GM12878 (cell line): ENCODE data around the gene PNPLA8. TPM values are rescaled to one million over a fixed set of nuclear protein-coding genes. Genes with fewer than 3 reads are reported as not detected.

Source experiments
- ATAC-seq: fragments of 200-7000 bp; cut with Tn5 transposase; 3 replicates; pipeline ENCODE4 v1.9.1; 2020; ENCODE audit warnings: mild to moderate bottlenecking, moderate library complexity
- BruUV-seq: library from RNA; stranded (reverse); fragments of 400-500 nt; replicated peaks from 2 replicates; lab custom pipeline; 2021; lab: Mats Ljungman, UMichigan
- CTCF ChIA-PET: fragments of 300-600 bp; sonication (Branson Sonifier 250); formaldehyde crosslinking; extraction: SDS; loops from one replicate; lab custom pipeline; 2021; ENCODE audit warnings: inconsistent platforms; lab: Yijun Ruan, JAX
- POLR2A ChIA-PET: fragments of 350-600 bp; formaldehyde crosslinking; extraction: SDS; loops from one replicate; lab custom pipeline; 2021; ENCODE audit warnings: inconsistent platforms; lab: Charles Lee
- RAD21 ChIA-PET: fragments of 300-600 bp; sonication (Branson Sonifier 250); formaldehyde crosslinking; loops from one replicate; lab custom pipeline; 2023; ENCODE audit warnings: antibody characterized with exemption; ENCODE audit not compliant: unreplicated experiment; lab: Charles Lee
- SMC1A ChIA-PET: fragments of 300-600 bp; sonication (Branson Sonifier 250); formaldehyde crosslinking; loops from one replicate; lab custom pipeline; 2023; ENCODE audit not compliant: unreplicated experiment, uncharacterized antibody; lab: Charles Lee
- DNase-seq: peaks from one replicate; pipeline ENCODE4 v3.0.0-alpha.2; 2011; ENCODE audit warnings: low read depth, low spot score
- FAIRE-seq: peaks from 3 replicates; lab custom pipeline; 2011; peaks lifted over from hg19 to GRCh38; lab: Jason Lieb, UNC
- H2AFZ ChIP-seq: 2 replicates; pipeline ENCODE4 v1.6.0; 2011; ENCODE audit warnings: low read depth, low read length, control low read depth; ENCODE audit not compliant: control insufficient read depth
- H3K27ac ChIP-seq: 2 replicates; pipeline ENCODE4 v1.5.1; 2011; ENCODE audit warnings: control low read depth; ENCODE audit not compliant: control insufficient read depth, insufficient read depth
- H3K27me3 ChIP-seq, 2 experiments: replicated peaks in 1 of 2; 2 replicates each; pipeline versions ENCODE4 v1.6.0 to v1.6.1; 2011; ENCODE audit warnings: low read length in 1 of 2; ENCODE audit not compliant: control insufficient read depth in 2 of 2, insufficient read depth in 2 of 2
- H3K36me3 ChIP-seq, 2 experiments: 2 replicates each; pipeline ENCODE4 v1.5.1; 2011; ENCODE audit warnings: low read length in 1 of 2; ENCODE audit not compliant: control insufficient read depth in 2 of 2, insufficient read depth in 2 of 2
- H3K4me1 ChIP-seq: 2 replicates; pipeline ENCODE4 v1.6.1; 2011; ENCODE audit warnings: mild to moderate bottlenecking, low read length, moderate library complexity, mixed read lengths; ENCODE audit not compliant: control insufficient read depth, insufficient read depth
- H3K4me2 ChIP-seq: 2 replicates; pipeline ENCODE4 v1.6.0; 2011; ENCODE audit warnings: control low read depth; ENCODE audit not compliant: control insufficient read depth, insufficient read depth
- H3K4me3 ChIP-seq: fragments of 200-600 bp; sonication (generic); 2 replicates; pipeline ENCODE4 v1.5.1; 2016
- H3K79me2 ChIP-seq: 2 replicates; pipeline ENCODE4 v1.6.0; 2011; ENCODE audit warnings: low read length; ENCODE audit not compliant: control insufficient read depth, insufficient read depth
- H3K9ac ChIP-seq: 2 replicates; pipeline ENCODE4 v1.8.0; 2011; ENCODE audit warnings: low read length, control low read depth, mixed read lengths; ENCODE audit not compliant: control insufficient read depth, insufficient read depth
- H3K9me3 ChIP-seq: replicated peaks from 3 replicates; pipeline ENCODE4 v1.5.1; 2011; ENCODE audit warnings: mild to moderate bottlenecking, low read length; ENCODE audit not compliant: control insufficient read depth, insufficient read depth
- H4K20me1 ChIP-seq: 2 replicates; pipeline ENCODE4 v1.6.0; 2011; ENCODE audit not compliant: control insufficient read depth, insufficient read depth
- ASH2L ChIP-seq: fragments of 300-600, 200-600 bp; sonication (generic); IDR thresholded peaks from 2 replicates; pipeline ENCODE4 v1.6.1; 2017; ENCODE audit warnings: low read depth, mild to moderate bottlenecking, borderline replicate concordance
- ATF3 ChIP-seq: IDR thresholded peaks from 2 replicates; pipeline ENCODE4 v1.6.1; 2011; ENCODE audit warnings: low read depth, mild to moderate bottlenecking, low read length, moderate library complexity, borderline replicate concordance; ENCODE audit errors: extremely low read depth
- CREM ChIP-seq: IDR thresholded peaks from 2 replicates; pipeline ENCODE4 v1.6.1; 2014; ENCODE audit warnings: antibody characterized with exemption, low read depth
- DPF2 ChIP-seq: fragments of 450-650 bp; IDR thresholded peaks from 2 replicates; pipeline ENCODE4 v1.6.1; 2017; ENCODE audit warnings: mild to moderate bottlenecking
- JUNB ChIP-seq: IDR thresholded peaks from 2 replicates; pipeline ENCODE4 v1.6.1; 2016; ENCODE audit warnings: antibody characterized with exemption, mild to moderate bottlenecking
- MAX ChIP-seq: IDR thresholded peaks from 2 replicates; pipeline ENCODE4 v1.6.1; 2012; ENCODE audit warnings: low read depth, low read length, improper control_type of control experiment
- MLLT1 ChIP-seq: fragments of 450-650 bp; IDR thresholded peaks from 2 replicates; pipeline ENCODE4 v1.6.1; 2016; ENCODE audit warnings: mild to moderate bottlenecking
- POLR2AphosphoS2 ChIP-seq: IDR thresholded peaks from 2 replicates; pipeline ENCODE4 v1.6.1; 2011; ENCODE audit warnings: low read depth, mild to moderate bottlenecking, low read length, improper control_type of control experiment, moderate library complexity
- RUNX3 ChIP-seq: IDR thresholded peaks from 2 replicates; pipeline ENCODE4 v1.6.1; 2012; ENCODE audit warnings: low read length, inconsistent platforms
- SMAD1 ChIP-seq: fragments of 450-650 bp; IDR thresholded peaks from 2 replicates; pipeline ENCODE4 v1.6.1; 2018; ENCODE audit warnings: mild to moderate bottlenecking, low read depth; ENCODE audit not compliant: partially characterized antibody
- SP1 ChIP-seq: IDR thresholded peaks from one replicate; pipeline ENCODE4 v1.6.1; 2011; ENCODE audit warnings: low read depth, low read length
- SRF ChIP-seq, 2 experiments: IDR thresholded peaks; 2 replicates each; pipeline ENCODE4 v1.6.1; 2011; ENCODE audit warnings: low read depth in 2 of 2, low read length in 2 of 2, mild to moderate bottlenecking in 1 of 2, moderate library complexity in 1 of 2
- SUPT20H ChIP-seq: IDR thresholded peaks from 2 replicates; pipeline ENCODE4 v1.6.1; 2011; ENCODE audit warnings: low read depth, mild to moderate bottlenecking, low read length, moderate library complexity, borderline replicate concordance; ENCODE audit not compliant: control insufficient read depth
- WRNIP1 ChIP-seq: IDR thresholded peaks from 2 replicates; pipeline ENCODE4 v1.6.1; 2011; ENCODE audit warnings: low read depth, low read length, improper control_type of control experiment, borderline replicate concordance
- YY1 ChIP-seq: IDR thresholded peaks from 2 replicates; pipeline ENCODE4 v1.6.1; 2011; ENCODE audit warnings: low read depth, mild to moderate bottlenecking, low read length
- ZNF622 ChIP-seq: fragments of 450-650 bp; IDR thresholded peaks from 2 replicates; pipeline ENCODE4 v1.6.1; 2017; ENCODE audit warnings: mild to moderate bottlenecking, inconsistent platforms
- WGBS: methylation state at CpG from one replicate; pipeline ENCODE4 v1.1.6; 2016; ENCODE audit warnings: low lambda C conversion rate; ENCODE audit not compliant: insufficient replicate concordance, insufficient coverage; ENCODE audit errors: missing lambda C conversion rate; 5-methylcytosine and 5-hydroxymethylcytosine counted together
- in situ Hi-C: fragments of 300-500 bp; cut with MboI; formaldehyde crosslinking; loops from 9 replicates; pipeline ENCODE4 v1.14.3; 2018; ENCODE audit warnings: mixed read lengths
- intact Hi-C: fragments of 100-400 bp; cut with micrococcal nuclease; formaldehyde crosslinking; loops from one replicate; pipeline ENCODE4 v1.14.2; 2022; ENCODE audit not compliant: unreplicated experiment
- polyA plus RNA-seq, 11 experiments: library from polyadenylated mRNA; depleted of rRNA in 4 of 11; unstranded in 6 of 11; stranded (reverse) in 5 of 11; fragments of >200 nt; fragmentation: Nextera tagmentation in 4 of 11; fragmentation: Illumina TruSeq in 1 of 11; extraction: Ambion mirVana in 4 of 11; extraction: Trizol in 1 of 11; gene quantifications; 1 replicate in 1 of 11; 2 replicates in 10 of 11; pipeline versions ENCODE4 v1.2.1 to v1.2.3, GENCODE V29; 2011 to 2016; ENCODE audit warnings: inconsistent platforms in 2 of 11, missing spikeins in 2 of 11, low read depth in 1 of 11
- total RNA-seq, 4 experiments: library from RNA; depleted of rRNA in 3 of 4; stranded (reverse); fragments of >200 nt in 3 of 4; fragmentation: Illumina TruSeq in 1 of 4; extraction: Trizol in 1 of 4; gene quantifications; 2 replicates each; pipeline versions ENCODE4 v1.2.1 to v1.2.3, GENCODE V29; 2013 to 2021

Gene PNPLA8
- total and polyA plus RNA-seq, 10 of the 15 experiments (the other 5 are each of a cell fraction or from before 2014, with no cell fraction given): 8.0 to 16.3 (median 12.2) TPM

GRCh38 chr7:108537229-108537628 is 11.3 kb upstream of the PNPLA8 start (continued):
- TF ChIP-seq SUPT20H (no peak), YY1 (no peak), RUNX3 (no peak), CREM (no peak)

- Histone ChIP-seq H3K27me3 (no peaks in the 10 kb centered on the region), H3K4me3 (no peak overlapping the region), H3K27ac (no peak overlapping the region), H3K9me3 (no peaks in the 10 kb centered on the region), H3K4me2 (no peak overlapping the region), H3K4me1 (no peaks in the 10 kb centered on the region), H3K9ac (no peak overlapping the region), H3K79me2 (no peaks in the 10 kb centered on the region), H4K20me1 (no peaks in the 10 kb centered on the region), H2AFZ (no peak overlapping the region), H3K36me3 (no peaks in the 10 kb centered on the region)
- TF ChIP-seq SRF (IDR thresholded peaks at IDR 0.05; ENCODE audit: low read depth in 2 of 2, low read length in 2 of 2) (no peak), ATF3 (no peak)
- in situ Hi-C loops: no loop called here
- DNase-seq (no peak), ATAC-seq (no peak), FAIRE-seq (no peak)
- ChIA-PET RAD21 (no interaction called here), SMC1A (no interaction called here), POLR2A (no interaction called here), CTCF (no interaction called here)
- BruUV-seq: no TSS peak
- 93% methylated on average over 1 of the region's 1 CpG for WGBS
- intact Hi-C loops: no loop called here
Observed at GRCh38 chr7:108535744-108536143, 9.8 kb upstream of the PNPLA8 start.

- ChIA-PET RAD21 (no interaction called here), POLR2A (no interaction called here), CTCF (no interaction called here), SMC1A (interaction anchor here (1.2 kb wide), 1 partner anchor 8 kb away, joined by 4 read pairs; no protein-coding TSS in a partner anchor)
- Histone ChIP-seq H3K4me1 (no peaks in the 10 kb centered on the region), H4K20me1 (no peaks in the 10 kb centered on the region), H3K9me3 (no peaks in the 10 kb centered on the region), H2AFZ (no peak overlapping the region), H3K79me2 (no peaks in the 10 kb centered on the region), H3K27me3 (no peaks in the 10 kb centered on the region), H3K4me2 (no peak overlapping the region), H3K27ac (no peak overlapping the region), H3K4me3 (no peak overlapping the region), H3K36me3 (no peaks in the 10 kb centered on the region), H3K9ac (no peak overlapping the region)
- intact Hi-C loops: no loop called here
- WGBS: 41% methylated on average over 5 of the region's 5 CpGs
- no TSS peak for BruUV-seq
- FAIRE-seq (no peak), DNase-seq (no peak), ATAC-seq (no peak)
- in situ Hi-C loops: no loop called here
- TF ChIP-seq SMAD1: no peak
- no peak for TF ChIP-seq MLLT1
- no peak for TF ChIP-seq MAX
- TF ChIP-seq ZNF622: no peak
- no peak for TF ChIP-seq POLR2AphosphoS2
- TF ChIP-seq SP1: no peak
- TF ChIP-seq WRNIP1: no peak
- no peak for TF ChIP-seq ASH2L
- no peak for TF ChIP-seq JUNB
- no peak for TF ChIP-seq DPF2
Observed at GRCh38 chr7:108535257-108535656, 9.3 kb upstream of the PNPLA8 start.
